GM12864 (cell line): ENCODE data around the gene TBX2.

Source experiments
- DNase-seq: peaks from one replicate; pipeline ENCODE4 v3.0.0-alpha.2; 2011; ENCODE audit warnings: low read depth
- H3K4me3 ChIP-seq: 2 replicates; pipeline ENCODE4 v1.5.1; 2011; ENCODE audit warnings: mild to moderate bottlenecking, low read depth, low read length, control low read depth
- CTCF ChIP-seq: IDR thresholded peaks from 2 replicates; pipeline ENCODE4 v1.5.1; 2011; ENCODE audit warnings: low read depth, mild to moderate bottlenecking, moderate library complexity, low read length, control low read depth, inconsistent platforms; ENCODE audit errors: missing control alignments

TBX2 gene

GRCh38 chr17:61450641-61451537, 51.2 kb downstream of the TBX2 start:
- no peak overlapping the region for H3K4me3 ChIP-seq
- peak; percentile 10 for TF ChIP-seq CTCF
- no peak for DNase-seq

GRCh38 chr17:61451538-61452300, 52.1 kb downstream of the TBX2 start:
- no peak for DNase-seq
- no peak for TF ChIP-seq CTCF
- H3K4me3 ChIP-seq: no peak overlapping the region

- H3K4me3 ChIP-seq: no peak within 1 kb of the TSS
- TF ChIP-seq CTCF: no peak
- no peak for DNase-seq
These were observed 53.0 kb downstream of the TBX2 start, which contains the start of gene TBX4 for GRCh38 chr17:61452301-61453290. TSS of gene TBX4 (plus strand) at chr17:61452422. CDS start at chr17:61456491, 4,069 bp downstream.

GRCh38 chr17:61453566-61454380, 54.1 kb downstream of the TBX2 start:
- H3K4me3 ChIP-seq: no peak overlapping the region
- TF ChIP-seq CTCF: no peak
- no peak for DNase-seq

- TF ChIP-seq CTCF: no peak
- no peak overlapping the region for H3K4me3 ChIP-seq
- DNase-seq: no peak
These were observed 55.0 kb downstream of the TBX2 start for GRCh38 chr17:61454381-61455323.
